Neural progenitor cell (in vitro differentiated cells): ENCODE measurements around the gene KISS1R.

Source experiments
- EZH2 ChIP-seq: fragments of 200-600 bp; sonication (generic); IDR thresholded peaks from 2 replicates; pipeline ENCODE4 v1.6.1; 2017; ENCODE audit warnings: antibody characterized with exemption, mild to moderate bottlenecking, moderate library complexity
- EZH2phosphoT487 ChIP-seq: fragments of 200-600 bp; sonication (generic); IDR thresholded peaks from 2 replicates; pipeline ENCODE4 v1.6.1; 2017; ENCODE audit warnings: antibody characterized with exemption
- TF ChIP-seq, protein P1 (sequence below): fragments of 200-600 bp; sonication (generic); IDR thresholded peaks from 2 replicates; pipeline ENCODE4 v1.5.1; 2017; ENCODE audit warnings: antibody characterized with exemption, mild to moderate bottlenecking

DNA sequence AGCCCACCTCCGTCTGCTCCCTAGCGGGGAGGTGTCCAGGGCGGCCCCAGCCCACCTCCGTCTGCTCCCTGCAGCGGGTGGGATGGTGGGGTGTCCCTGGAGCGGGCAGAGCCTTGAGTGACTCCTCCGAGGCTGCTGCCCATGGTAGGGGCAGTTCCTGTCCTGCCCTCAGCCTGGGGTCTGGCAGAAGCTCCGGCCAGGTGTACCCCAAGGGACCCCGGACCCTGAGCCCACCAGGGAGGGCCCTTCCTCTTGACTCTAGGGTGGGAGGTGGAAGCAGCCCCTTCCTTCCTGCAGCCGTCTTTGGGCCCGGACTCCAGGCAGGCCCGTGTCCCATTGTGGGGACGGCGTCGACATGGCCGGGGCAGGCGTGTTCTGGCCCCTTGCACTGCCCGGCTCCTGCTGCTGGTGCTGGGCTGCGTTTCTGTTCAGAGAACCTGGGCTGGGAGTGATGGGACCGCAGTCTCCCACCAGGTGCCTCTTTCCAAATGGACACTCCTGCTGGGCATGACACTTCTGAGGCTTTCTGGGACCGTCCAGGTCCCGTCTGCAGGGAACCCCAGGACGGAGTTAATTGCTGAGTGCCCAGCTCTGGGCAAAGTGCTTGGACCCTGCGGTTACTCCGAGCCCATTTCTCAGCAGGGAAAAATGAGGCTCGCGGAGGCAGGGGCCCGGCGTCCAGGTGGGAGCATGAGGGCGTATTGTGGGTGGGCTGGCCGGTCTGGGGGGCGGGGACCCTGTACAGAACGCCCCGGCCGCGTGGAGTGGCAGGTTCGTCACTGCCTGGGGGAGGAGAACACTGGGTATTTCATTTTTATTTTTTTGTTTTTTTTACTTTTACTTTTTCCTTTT, 28.5 kb downstream of the KISS1R start:
- TF ChIP-seq, protein P1, sequence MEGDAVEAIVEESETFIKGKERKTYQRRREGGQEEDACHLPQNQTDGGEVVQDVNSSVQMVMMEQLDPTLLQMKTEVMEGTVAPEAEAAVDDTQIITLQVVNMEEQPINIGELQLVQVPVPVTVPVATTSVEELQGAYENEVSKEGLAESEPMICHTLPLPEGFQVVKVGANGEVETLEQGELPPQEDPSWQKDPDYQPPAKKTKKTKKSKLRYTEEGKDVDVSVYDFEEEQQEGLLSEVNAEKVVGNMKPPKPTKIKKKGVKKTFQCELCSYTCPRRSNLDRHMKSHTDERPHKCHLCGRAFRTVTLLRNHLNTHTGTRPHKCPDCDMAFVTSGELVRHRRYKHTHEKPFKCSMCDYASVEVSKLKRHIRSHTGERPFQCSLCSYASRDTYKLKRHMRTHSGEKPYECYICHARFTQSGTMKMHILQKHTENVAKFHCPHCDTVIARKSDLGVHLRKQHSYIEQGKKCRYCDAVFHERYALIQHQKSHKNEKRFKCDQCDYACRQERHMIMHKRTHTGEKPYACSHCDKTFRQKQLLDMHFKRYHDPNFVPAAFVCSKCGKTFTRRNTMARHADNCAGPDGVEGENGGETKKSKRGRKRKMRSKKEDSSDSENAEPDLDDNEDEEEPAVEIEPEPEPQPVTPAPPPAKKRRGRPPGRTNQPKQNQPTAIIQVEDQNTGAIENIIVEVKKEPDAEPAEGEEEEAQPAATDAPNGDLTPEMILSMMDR, result no peak
- TF ChIP-seq EZH2phosphoT487 (no peak), EZH2 (no peak)
